ENCODE results near the gene RNF112.

RNF112 gene

DNA sequence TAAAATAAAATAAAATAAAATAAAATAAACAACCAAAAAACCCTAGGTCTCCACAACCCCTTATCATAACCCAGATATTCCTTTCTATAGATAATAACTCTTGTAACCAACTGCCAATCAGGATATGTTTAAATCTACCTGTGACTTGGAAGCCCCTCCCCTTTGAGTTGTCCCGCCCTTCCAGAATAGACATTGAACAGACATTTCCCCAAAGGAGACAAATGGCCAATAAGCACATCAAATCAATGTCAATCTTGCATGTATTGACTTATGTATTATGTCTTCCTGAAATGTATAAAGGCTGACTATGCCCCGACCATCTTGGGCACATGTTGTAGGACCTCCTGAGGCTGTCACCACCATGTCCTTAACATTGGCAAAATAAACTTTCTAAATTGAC is 34.2 kb upstream of the RNF112 start:
- no peak for DNase-seq

DNA sequence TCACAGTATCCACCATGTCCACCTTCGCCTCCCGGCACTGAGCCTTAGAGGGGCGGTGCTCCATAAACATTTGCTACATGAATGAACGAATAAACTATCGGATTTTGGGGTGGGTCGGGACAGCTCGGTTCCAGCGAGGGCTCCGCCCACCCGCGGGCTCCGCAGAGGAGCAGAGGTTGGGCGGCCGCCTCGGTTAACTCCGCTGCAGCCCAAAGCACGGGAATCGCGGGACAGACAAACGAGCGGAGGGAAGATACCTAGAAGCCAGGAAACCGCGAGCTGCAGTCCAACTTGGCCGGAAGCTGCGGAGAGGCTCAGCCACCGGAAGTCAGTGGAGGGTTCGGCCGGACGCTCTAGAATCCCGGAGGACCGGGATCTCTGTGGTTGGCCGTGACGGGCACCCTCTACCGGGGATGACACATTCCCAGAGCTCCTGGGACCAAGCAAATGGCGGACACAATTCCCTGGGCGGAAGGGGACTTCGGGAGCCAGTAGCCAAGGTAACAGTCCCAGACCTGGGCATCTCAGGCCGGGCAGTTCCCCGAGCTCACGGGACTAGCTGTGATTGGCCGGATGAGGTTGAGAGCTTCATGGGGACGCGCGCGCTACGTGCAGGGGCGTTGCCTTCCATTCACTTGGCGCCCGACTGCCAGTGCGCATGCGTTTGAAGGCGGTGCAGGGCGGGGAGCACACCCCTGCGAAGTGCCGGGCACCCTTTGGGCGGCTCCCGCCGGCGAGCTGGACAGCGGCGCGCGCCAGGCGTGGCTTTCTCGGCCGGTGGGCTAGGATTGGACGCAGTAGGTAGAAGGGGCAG is 33.2 kb upstream of the RNF112 start:
- peak; percentile 99 for DNase-seq

DNA sequence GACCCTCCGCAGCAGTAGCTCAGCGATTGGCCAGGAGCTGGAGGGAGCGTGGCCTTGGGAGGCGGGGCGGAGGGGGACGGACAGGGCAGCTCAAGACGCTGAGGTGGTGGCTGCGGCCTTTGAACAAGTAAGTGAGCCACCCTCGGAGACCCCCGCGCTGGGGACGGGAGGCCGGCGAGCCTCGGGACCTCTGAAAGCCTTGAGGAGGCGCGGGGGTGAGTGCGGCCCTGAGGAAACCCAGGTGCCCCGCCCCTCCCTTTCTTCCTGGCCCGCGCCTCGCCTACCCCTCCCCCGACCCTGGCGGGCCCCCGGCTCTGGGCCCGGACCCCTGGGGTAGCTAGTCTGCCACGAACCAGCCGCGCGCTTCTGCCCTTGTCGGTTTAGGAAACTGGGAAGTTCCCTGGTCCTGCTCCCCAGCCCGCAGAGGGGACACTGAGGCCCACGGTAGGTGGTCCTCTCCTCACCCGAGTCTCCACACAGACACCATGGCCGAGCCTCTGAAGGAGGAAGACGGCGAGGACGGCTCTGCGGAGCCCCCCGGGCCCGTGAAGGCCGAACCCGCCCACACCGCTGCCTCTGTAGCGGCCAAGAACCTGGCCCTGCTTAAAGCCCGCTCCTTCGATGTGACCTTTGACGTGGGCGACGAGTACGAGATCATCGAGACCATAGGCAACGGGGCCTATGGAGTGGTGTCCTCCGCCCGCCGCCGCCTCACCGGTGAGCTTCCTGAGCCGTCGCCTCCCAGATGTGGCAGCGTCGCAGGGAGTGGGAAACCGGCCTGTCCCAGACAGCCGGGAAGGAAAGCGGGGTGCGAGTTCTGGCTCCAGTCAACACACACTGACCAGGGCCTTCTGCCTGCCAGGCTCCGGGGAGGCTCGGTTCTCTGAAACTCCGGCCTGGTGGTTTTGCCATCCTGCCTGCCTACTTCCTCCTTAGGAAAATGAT is 32.3 kb upstream of the RNF112 start, which contains the start of gene MAPK7:
MAPK7 (plus strand) TSS at position 83 of the 945 bp plus-strand sequence; CDS start at position 486, 403 bp downstream.
- DNase-seq, result peak; percentile 17 to 38

DNA sequence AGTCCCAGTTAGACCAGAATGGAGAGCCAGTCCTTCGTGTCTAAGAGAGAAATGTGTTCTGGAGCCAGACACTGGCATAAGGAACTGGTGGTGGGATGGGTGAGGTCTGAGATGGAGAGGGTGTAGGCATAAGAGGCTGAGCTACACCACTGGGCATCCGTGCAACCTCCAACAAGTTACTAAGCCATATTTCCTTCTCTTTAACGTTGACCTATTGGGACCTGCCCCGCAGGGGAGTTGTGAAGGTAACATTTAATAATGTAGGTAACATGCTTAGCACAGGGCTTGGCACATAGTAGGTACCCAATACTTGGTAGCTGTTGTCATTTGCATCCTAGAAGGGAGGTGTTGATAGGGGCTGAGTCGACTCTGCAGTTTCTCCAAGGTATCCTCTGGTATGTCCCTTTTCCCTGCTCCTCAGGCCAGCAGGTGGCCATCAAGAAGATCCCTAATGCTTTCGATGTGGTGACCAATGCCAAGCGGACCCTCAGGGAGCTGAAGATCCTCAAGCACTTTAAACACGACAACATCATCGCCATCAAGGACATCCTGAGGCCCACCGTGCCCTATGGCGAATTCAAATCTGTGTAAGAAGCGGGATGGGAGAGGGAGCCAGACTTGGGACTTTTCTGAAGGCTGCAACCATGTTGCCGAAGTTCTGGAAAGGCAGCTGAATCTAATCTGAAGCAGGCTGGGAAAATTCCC is 31.5 kb upstream of the RNF112 start:
- no peak for DNase-seq

DNA sequence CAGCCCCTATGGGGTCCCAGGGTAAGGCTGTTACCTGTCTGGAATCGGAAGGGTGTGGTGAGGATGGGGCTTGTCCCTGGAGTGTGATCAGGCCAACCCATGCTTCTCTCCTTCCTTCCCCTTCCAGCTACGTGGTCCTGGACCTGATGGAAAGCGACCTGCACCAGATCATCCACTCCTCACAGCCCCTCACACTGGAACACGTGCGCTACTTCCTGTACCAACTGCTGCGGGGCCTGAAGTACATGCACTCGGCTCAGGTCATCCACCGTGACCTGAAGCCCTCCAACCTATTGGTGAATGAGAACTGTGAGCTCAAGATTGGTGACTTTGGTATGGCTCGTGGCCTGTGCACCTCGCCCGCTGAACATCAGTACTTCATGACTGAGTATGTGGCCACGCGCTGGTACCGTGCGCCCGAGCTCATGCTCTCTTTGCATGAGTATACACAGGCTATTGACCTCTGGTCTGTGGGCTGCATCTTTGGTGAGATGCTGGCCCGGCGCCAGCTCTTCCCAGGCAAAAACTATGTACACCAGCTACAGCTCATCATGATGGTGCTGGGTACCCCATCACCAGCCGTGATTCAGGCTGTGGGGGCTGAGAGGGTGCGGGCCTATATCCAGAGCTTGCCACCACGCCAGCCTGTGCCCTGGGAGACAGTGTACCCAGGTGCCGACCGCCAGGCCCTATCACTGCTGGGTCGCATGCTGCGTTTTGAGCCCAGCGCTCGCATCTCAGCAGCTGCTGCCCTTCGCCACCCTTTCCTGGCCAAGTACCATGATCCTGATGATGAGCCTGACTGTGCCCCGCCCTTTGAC is 30.3 kb upstream of the RNF112 start:
- no peak for DNase-seq

DNA sequence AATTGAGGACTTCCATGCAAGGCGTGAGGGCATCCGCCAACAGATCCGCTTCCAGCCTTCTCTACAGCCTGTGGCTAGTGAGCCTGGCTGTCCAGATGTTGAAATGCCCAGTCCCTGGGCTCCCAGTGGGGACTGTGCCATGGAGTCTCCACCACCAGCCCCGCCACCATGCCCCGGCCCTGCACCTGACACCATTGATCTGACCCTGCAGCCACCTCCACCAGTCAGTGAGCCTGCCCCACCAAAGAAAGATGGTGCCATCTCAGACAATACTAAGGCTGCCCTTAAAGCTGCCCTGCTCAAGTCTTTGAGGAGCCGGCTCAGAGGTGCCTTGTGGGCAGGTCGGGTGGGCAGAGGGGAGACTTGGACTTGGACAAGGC is 29.7 kb upstream of the RNF112 start:
- no peak for DNase-seq

DNA sequence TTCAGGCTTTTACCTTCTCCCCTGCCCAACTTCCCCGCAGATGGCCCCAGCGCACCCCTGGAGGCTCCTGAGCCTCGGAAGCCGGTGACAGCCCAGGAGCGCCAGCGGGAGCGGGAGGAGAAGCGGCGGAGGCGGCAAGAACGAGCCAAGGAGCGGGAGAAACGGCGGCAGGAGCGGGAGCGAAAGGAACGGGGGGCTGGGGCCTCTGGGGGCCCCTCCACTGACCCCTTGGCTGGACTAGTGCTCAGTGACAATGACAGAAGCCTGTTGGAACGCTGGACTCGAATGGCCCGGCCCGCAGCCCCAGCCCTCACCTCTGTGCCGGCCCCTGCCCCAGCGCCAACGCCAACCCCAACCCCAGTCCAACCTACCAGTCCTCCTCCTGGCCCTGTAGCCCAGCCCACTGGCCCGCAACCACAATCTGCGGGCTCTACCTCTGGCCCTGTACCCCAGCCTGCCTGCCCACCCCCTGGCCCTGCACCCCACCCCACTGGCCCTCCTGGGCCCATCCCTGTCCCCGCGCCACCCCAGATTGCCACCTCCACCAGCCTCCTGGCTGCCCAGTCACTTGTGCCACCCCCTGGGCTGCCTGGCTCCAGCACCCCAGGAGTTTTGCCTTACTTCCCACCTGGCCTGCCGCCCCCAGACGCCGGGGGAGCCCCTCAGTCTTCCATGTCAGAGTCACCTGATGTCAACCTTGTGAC is 29.1 kb upstream of the RNF112 start:
- no peak for DNase-seq

DNA sequence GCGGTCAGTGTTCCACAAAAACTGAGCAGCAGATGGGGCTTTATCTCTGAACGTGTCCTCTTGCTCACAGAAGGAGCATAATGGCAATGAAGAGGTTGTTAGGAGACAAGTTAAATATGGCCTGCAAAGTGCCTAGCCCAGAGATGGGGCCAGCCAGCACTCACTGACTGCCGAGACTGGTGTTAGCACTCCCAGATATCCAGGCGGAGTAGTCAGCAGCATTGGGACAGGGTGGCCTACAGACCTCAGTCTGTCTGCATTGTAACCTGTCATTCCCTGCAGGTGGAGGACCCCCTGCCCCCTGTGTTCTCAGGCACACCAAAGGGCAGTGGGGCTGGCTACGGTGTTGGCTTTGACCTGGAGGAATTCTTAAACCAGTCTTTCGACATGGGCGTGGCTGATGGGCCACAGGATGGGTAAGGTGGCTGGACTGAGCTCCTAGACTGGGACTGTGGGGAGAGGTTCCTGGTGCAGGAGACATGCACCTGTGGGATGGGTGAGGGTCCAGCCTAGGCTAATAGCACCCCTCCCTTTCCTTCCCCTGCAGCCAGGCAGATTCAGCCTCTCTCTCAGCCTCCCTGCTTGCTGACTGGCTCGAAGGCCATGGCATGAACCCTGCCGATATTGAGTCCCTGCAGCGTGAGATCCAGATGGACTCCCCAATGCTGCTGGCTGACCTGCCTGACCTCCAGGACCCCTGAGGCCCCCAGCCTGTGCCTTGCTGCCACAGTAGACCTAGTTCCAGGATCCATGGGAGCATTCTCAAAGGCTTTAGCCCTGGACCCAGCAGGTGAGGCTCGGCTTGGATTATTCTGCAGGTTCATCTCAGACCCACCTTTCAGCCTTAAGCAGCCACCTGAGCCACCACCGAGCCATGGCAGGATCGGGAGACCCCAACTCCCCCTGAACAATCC is 28.2 kb upstream of the RNF112 start:
- no peak for DNase-seq

DNA sequence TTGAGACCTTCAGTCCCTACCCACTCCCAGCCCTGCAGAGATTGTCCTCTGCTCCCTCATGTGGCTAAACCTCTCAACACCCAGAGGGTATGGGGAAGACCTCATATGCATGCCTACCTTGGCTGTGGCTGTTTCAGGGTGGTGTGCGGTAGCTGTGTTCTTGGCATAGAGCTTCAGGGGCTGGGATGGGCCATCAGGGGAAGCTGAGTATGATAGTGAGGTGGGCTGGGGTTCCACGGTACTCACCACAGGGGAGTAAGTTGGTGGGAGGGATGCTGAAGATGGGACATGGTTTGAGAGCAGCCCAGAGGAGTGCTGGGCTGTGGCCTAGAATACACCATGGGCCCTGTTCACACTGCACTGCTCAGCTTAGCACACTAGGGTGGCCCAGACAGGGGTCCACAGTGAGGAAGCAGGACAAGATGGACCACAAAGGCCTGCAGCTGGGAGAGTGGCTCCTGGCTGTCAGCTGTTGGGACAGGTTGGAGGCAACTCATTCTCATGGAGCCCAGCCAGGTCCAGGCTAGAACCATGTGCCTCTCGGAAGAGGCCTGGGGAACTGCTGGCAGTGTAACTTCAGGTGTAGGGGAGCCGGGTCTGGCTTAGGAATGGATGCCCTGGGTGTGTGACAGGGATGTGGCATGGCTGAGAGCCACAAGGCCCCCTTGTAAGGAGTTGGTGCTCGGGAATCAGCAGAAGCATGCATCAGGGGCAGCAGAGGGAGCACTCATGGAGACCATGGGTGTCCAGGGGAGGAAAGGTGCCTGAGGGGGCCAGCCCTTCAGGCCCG is 27.2 kb upstream of the RNF112 start:
- no peak for DNase-seq

DNA sequence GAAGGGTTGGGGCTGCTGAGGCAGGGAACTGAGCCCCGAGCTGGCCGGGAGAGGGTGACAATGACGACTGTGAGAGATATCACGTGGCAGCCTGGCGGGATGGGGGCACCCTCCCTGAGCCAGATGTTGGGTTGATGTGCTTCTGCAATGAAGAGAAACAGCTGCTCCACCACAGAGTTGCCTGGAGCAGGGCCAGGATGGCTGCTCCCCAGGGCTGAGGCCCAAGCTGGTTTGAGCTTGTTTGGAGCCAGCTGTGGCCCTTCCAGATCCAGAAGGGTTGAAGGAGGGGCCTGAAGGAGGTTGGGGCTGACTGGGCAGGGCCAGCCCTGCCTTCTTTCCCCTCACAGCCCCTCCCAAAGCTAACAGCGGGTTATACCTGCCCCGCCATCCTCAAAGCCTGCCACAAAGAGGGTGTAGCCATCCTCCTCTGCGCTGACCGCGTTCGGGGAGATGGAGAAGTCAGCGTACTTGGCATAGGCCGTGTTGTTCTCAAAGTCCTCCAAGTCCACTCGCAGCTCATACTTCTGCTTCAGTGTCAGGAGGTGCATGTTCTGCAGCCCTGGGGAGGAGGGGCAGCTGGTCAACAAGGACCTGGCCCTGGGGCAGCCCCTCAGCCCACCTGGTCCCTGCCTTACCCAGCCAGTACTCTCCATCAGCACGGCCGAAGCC is 26.2 kb upstream of the RNF112 start:
- DNase-seq, result peak; percentile 20 to 45

DNA sequence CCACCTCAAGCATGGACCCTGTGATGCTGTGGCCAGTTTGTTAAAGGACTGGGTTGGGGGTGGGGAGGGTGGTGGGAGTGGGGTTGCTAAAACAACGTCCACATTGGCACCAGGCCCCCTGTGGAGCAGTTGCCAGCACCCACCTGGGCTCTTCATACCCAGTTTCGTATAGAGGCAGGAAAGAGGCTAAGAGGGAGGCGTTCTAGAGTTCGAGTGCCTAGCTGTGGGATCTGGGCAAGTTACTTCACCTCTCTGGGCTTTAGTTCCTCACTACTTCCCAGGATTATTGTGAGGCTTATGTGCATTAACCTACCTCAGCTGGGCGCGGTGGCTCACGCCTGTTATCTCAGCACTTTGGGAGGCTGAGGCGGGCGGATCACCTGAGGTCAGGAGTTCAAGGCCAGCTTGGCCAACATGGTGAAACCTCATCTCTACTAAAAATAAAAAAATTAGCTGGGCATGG is 25.5 kb upstream of the RNF112 start:
- DNase-seq, result no peak

DNA sequence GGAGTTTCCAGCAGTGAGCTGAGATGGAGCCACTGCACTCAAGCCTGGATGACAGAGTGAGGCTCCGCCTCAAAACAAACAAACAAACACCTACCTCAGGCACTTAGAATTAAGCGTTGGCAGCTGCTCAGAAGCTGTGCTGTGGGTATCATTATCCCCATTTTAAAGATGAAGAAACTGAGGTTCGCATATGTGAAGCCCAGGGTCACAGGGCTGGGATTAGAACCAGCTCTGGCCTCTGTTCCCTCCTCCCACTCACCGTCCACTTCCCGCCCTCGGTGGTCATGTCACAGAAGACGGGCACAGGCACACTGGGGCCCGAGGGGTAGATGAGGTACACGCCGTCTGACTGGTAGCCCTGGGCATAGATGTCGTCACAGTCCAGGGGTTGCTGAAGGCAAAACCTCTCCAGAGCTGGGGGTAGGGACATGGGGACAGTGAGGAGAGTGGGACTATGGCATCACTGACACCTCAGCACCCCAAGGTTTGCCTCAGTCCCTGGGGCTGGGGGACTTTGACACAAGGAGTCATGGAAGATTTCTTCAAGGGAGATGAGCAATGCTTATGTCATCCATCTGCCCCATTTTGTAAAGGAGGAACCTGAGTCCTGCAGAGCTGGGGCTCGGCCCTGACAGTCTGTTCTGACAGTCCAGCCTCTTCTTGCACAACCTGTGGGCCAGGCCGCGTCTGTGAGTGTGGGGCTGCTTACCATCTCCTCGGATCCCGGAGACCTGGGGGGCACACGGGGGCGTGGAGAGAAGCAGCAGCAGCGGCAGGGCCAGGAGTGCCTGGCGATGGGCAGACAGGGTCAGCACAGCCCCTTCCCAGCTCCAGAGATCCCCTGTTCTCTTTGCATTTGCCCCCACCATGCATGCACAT is 24.7 kb upstream of the RNF112 start:
- peak; percentile 94 to 95 for DNase-seq

DNA sequence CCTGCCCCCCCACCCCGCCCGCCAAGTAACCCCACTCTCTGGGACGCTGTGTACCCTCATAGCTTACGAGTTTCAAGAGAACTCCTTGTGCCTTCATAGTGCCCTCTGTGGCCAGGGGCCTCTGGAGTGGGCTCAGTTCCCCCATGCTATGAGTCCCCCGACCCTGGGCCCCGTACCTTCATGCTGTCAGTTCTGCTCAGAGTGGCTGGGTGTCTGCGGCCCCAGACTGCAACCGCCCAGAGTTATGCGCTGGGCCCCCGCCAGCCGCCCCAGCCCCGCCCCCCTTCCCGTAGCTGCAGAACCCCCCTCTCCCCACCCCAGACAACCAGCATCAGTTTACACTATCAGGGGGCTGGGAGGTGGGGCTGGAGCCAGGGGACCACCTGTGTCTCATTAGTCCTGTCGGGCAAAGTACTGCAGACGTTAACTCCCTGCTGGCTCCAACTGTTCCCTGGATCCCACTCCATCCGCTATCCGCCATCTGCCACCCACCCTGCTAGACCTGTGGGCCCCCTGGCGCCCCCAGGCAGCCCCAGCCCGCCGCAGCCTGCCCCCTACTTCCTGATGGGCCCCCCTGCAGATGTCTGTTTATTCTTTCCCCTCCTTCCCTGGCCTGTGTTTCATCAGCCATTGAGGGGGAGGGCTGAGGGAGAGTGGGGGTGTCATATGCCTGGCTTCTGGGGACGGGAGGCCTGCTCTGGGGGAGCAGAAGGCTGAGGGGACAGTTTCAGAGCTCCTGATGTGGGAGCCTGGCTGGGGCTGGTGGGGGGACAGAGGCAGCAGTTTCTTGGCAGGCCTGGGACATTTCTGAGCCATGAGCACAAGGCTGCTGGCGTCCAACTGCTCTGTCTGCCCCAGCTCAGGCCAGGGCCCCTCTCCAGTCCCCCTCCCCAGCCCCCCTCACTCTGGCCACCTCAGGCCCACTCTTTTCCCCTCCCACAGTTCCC is 23.8 kb upstream of the RNF112 start, which contains the start of gene MFAP4:
MFAP4 (minus strand) TSS at position 217 of the 947 bp plus-strand sequence; CDS start at position 182, 35 bp downstream.
- peak in 1 of 2 donors; percentile 38 for DNase-seq

DNA sequence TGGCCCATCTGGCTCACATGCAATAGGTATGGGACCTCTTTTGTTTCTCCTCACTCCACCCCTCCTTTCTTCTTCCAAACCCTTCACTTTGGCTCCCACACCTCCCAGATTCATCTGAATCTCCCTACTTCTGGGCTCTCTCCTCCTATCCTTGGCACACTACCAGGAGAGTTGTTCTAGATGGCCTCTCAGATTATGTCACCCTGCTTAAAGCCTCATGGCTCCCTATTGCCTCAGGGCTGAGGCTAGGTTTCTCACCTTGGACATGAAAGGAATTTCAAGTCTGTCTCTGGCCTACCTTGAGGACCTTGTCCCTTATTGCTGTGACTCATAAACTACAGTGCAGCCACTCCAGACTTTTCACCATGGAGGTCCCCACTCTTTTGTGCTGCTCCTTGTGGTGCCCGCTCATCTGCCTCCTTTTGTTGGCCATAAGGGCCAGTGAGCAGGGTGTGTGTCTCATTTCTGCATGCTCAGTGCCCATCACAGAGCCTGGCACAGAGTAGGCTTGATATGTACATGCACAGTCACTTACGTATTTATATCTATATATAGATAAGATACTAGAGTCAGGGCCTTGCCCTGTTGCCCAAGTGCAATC is 23.0 kb upstream of the RNF112 start:
- no peak for DNase-seq

All from inflammatory macrophage (primary cell).